ENCODE measurements around the gene CIRBP. TPM values are rescaled to one million over a fixed set of nuclear protein-coding genes. Genes with fewer than 3 reads are reported as not detected.

CIRBP gene
- total RNA-seq, 1 donor from 2014 or later = 421 TPM

GRCh38 chr19:1281569-1282287 lies 12.6 kb downstream of the CIRBP start:
- H3K36me3 Mint-ChIP-seq (ENCODE audit: low read depth) = peaks cover 3% of the 10 kb centered on the region
- H3K27me3 Mint-ChIP-seq (ENCODE audit: low read depth) = peaks cover 20% of the 10 kb centered on the region
- H3K4me3 Mint-ChIP-seq = peak overlapping the region; percentile 77
- no peak overlapping the region for H3K27ac Mint-ChIP-seq (ENCODE audit: unreplicated experiment)
- H3K4me1 Mint-ChIP-seq = peaks cover 18% of the 10 kb centered on the region
- H3K9me3 Mint-ChIP-seq = no peaks in the 10 kb centered on the region
- TF ChIP-seq, protein P1, sequence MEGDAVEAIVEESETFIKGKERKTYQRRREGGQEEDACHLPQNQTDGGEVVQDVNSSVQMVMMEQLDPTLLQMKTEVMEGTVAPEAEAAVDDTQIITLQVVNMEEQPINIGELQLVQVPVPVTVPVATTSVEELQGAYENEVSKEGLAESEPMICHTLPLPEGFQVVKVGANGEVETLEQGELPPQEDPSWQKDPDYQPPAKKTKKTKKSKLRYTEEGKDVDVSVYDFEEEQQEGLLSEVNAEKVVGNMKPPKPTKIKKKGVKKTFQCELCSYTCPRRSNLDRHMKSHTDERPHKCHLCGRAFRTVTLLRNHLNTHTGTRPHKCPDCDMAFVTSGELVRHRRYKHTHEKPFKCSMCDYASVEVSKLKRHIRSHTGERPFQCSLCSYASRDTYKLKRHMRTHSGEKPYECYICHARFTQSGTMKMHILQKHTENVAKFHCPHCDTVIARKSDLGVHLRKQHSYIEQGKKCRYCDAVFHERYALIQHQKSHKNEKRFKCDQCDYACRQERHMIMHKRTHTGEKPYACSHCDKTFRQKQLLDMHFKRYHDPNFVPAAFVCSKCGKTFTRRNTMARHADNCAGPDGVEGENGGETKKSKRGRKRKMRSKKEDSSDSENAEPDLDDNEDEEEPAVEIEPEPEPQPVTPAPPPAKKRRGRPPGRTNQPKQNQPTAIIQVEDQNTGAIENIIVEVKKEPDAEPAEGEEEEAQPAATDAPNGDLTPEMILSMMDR (conservative IDR thresholded peaks at IDR 0.05) = no peak
- DNase-seq (ENCODE audit: low read depth, low spot score) = no peak

- H3K9me3 Mint-ChIP-seq = no peaks in the 10 kb centered on the region
- no peak overlapping the region for H3K27ac Mint-ChIP-seq (ENCODE audit: unreplicated experiment)
- peak overlapping the region; percentile 64 for H3K4me3 Mint-ChIP-seq
- peaks cover 3% of the 10 kb centered on the region for H3K36me3 Mint-ChIP-seq (ENCODE audit: low read depth)
- DNase-seq (ENCODE audit: low read depth, low spot score) = no peak
- H3K4me1 Mint-ChIP-seq = peaks cover 16% of the 10 kb centered on the region
- TF ChIP-seq, protein P1 (conservative IDR thresholded peaks at IDR 0.05) = no peak
- H3K27me3 Mint-ChIP-seq (ENCODE audit: low read depth) = peaks cover 20% of the 10 kb centered on the region
These were observed 13.6 kb downstream of the CIRBP start for GRCh38 chr19:1282588-1283206.

DNA sequence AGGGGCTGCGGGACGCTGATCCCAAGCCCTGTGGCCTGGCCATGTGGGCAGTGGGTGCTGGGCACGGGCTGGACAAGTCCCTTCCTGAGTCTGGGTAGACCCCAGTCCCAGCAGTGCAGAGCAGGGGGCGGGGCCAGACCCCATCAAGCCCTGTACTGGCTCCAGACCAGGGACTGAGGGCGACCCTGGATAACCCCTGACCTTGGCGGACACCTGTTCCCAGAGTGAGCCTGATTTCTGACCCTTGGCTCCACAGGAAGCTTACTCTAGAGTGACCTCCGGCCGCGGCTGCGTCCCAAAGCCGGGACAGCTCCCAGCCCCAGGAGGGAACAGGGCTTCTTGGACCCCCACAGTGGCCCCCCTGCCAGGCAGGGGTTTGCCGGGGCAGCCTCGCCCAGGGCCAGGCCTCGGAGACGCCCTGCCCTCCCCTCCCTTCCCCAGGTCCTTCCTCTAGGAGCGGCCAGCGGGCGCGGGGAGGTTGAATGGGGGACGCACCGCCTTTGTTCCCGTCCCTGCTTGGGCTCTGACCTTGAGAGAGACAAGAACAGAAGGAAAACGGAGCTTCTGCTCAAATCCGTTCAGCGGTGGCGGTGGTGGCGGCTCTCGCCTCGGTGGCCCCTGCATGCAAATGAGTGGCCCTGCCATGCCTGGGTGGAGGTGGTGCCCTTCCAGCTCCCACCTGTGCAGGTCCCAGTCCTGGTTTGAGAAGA lies 14.2 kb downstream of the CIRBP start:
- TF ChIP-seq, protein P1 (conservative IDR thresholded peaks at IDR 0.05) = no peak
- H3K4me3 Mint-ChIP-seq = peak overlapping the region; percentile 64
- no peak for DNase-seq (ENCODE audit: low read depth, low spot score)
- no peaks in the 10 kb centered on the region for H3K9me3 Mint-ChIP-seq
- no peak overlapping the region for H3K27ac Mint-ChIP-seq (ENCODE audit: unreplicated experiment)
- H3K36me3 Mint-ChIP-seq (ENCODE audit: low read depth) = peaks cover 3% of the 10 kb centered on the region
- peaks cover 16% of the 10 kb centered on the region for H3K4me1 Mint-ChIP-seq
- H3K27me3 Mint-ChIP-seq (ENCODE audit: low read depth) = peaks cover 20% of the 10 kb centered on the region

GRCh38 chr19:1283917-1284292 lies 14.8 kb downstream of the CIRBP start:
- Mint-ChIP-seq H3K27ac (ENCODE audit: unreplicated experiment) (no peak overlapping the region), H3K27me3 (ENCODE audit: low read depth) (peaks cover 20% of the 10 kb centered on the region), H3K36me3 (ENCODE audit: low read depth) (peaks cover 3% of the 10 kb centered on the region), H3K4me3 (peak overlapping the region; percentile 74), H3K9me3 (no peaks in the 10 kb centered on the region), H3K4me1 (peaks cover 16% of the 10 kb centered on the region)
- TF ChIP-seq, protein P1 (conservative IDR thresholded peaks at IDR 0.05) = no peak
- no peak for DNase-seq (ENCODE audit: low read depth, low spot score)

DNA sequence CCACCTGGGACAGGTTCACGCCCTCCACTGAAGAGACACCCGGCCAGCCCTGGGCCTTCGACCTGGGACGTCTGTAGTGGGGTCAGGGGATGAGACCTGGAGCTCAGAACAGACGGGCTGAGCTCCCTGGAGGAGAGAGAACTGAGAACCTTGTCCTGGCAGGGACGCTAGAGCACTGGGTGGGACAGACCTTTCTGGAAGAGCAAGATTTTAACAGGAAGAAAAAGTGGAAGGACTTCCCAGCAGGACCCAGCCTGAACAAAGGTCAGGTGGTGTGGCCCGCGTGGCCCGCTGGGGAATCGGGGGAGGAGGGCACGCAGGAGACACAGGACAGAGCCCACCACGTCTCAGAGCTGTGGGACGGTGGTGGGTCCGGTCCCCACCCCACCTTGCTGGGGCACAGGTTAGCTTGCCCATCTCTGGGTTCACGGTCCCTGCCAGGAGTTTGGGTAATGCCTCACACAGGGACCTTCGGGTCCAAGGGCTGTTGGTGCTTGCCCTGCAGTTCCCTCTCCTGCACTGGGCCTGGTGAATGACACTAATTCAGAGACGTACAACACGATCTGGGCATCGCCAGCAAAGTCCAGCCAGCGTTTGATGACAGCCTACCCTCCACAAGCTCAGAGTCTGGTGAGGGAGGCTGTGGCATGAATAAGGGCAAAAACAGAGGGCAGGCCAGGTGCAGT lies 15.3 kb downstream of the CIRBP start:
- Mint-ChIP-seq H3K9me3 (no peaks in the 10 kb centered on the region), H3K27ac (ENCODE audit: unreplicated experiment) (no peak overlapping the region), H3K27me3 (ENCODE audit: low read depth) (peaks cover 20% of the 10 kb centered on the region), H3K4me3 (peak overlapping the region; percentile 85), H3K36me3 (ENCODE audit: low read depth) (peaks cover 3% of the 10 kb centered on the region), H3K4me1 (peaks cover 16% of the 10 kb centered on the region)
- no peak for DNase-seq (ENCODE audit: low read depth, low spot score)
- TF ChIP-seq, protein P1 (conservative IDR thresholded peaks at IDR 0.05) = no peak

Data from neural crest cell (in vitro differentiated cells).